Lower leg skin (tissue), 4 donors: ENCODE measurements around the gene CABCOCO1. TPM values are rescaled to one million over a fixed set of nuclear protein-coding genes. Genes with fewer than 3 reads are reported as not detected.

ENCODE experiments used
- DNase-seq, 2 donors: peaks; one replicate each; pipeline ENCODE4 v3.0.0-alpha.2; 2019; ENCODE audit warnings: low spot score in 2 of 2
- H3K4me3 ChIP-seq: fragments of 200-600 bp; sonication (generic); 2 replicates; pipeline ENCODE4 v1.5.1; 2017; ENCODE audit warnings: mild to moderate bottlenecking, low read depth; ENCODE audit not compliant: poor library complexity, severe bottlenecking
- POLR2A ChIP-seq, 2 donors: fragments of 450-650 bp; IDR thresholded peaks; one replicate each; pipeline ENCODE4 v1.6.1; 2016 to 2017; ENCODE audit warnings: antibody characterized with exemption in 2 of 2, mild to moderate bottlenecking in 1 of 2, moderate library complexity in 1 of 2
- intact Hi-C: fragments of 100-400 bp; cut with DNase I; formaldehyde crosslinking; loops from one replicate; pipeline ENCODE4 v1.15.0; 2023; ENCODE audit warnings: low total_unique reads
- total RNA-seq, 4 donors: library from RNA; depleted of rRNA; stranded (reverse); fragments of >200 nt; gene quantifications; one replicate each; pipeline ENCODE4 v1.1.0, GENCODE V29; 2016
- TF ChIP-seq, protein P1 (sequence below), 3 donors: fragments of 450-650 bp; IDR thresholded peaks; one replicate each; pipeline ENCODE4 v1.5.1; 2016; ENCODE audit warnings: antibody characterized with exemption in 3 of 3, mild to moderate bottlenecking in 3 of 3, moderate library complexity in 2 of 3

The CABCOCO1 gene
- total RNA-seq, 4 donors from 2014 or later, result 0.46 TPM; not detected in 3

DNA sequence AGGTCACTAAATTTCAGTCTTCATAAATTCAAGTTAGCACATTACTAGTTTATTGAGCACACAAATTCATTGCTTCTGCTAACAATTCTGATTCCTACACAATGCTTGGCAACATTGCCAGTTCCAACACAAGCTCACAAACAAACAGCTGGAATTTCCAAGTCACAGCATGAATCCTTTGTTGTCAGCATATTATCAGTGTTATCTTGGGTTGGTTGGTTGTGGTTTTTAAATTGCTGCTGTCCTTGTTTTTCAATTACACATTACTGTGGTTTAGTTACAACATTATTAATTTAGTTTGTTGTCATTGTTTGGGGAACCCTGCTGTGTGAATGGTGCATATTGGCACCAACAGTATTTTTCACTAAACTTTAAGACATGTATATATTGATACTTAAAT is 152.8 kb downstream of the CABCOCO1 start:
- no peak overlapping the region for H3K4me3 ChIP-seq
- DNase-seq, result no peak
- no peak for TF ChIP-seq POLR2A (IDR thresholded peaks at IDR 0.05)
- TF ChIP-seq, protein P1, sequence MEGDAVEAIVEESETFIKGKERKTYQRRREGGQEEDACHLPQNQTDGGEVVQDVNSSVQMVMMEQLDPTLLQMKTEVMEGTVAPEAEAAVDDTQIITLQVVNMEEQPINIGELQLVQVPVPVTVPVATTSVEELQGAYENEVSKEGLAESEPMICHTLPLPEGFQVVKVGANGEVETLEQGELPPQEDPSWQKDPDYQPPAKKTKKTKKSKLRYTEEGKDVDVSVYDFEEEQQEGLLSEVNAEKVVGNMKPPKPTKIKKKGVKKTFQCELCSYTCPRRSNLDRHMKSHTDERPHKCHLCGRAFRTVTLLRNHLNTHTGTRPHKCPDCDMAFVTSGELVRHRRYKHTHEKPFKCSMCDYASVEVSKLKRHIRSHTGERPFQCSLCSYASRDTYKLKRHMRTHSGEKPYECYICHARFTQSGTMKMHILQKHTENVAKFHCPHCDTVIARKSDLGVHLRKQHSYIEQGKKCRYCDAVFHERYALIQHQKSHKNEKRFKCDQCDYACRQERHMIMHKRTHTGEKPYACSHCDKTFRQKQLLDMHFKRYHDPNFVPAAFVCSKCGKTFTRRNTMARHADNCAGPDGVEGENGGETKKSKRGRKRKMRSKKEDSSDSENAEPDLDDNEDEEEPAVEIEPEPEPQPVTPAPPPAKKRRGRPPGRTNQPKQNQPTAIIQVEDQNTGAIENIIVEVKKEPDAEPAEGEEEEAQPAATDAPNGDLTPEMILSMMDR (IDR thresholded peaks at IDR 0.05), result no peak
- intact Hi-C loops, result no loop called here

Other genes with a start within 250 kb of the CABCOCO1 start
- gene TMEM26, start 209.5 kb upstream of the CABCOCO1 start, total RNA-seq, result under 1 TPM in 2 of 4 donors, not detected in 2; 0.03 to 0.07 TPM
- 100 to 1,000 TPM in 1 of 4 donors, 10 to 100 TPM in 3; 47.2 to 127 (median 62.8) TPM for gene ARID5B, start 238.8 kb downstream of the CABCOCO1 start, total RNA-seq